Stimulated activated CD8-positive, alpha-beta memory T cell treated with anti-CD3 and anti-CD28 coated beads, Interleukin-7, amount 100 ng/mL, for 24 hours (primary cell): ENCODE results near the gene DLG2.

Source experiments
- DNase-seq: peaks from one replicate; pipeline ENCODE4 v3.0.0-alpha.2; 2020; ENCODE audit warnings: low read depth

DLG2 gene

GRCh38 chr11:84471501-84471900, 1155.6 kb downstream of the DLG2 start:
- DNase-seq = no peak

- no peak for DNase-seq
Observed at GRCh38 chr11:84468235-84468634, 1158.9 kb downstream of the DLG2 start.

- no peak for DNase-seq
Observed at GRCh38 chr11:84465040-84465439, 1162.1 kb downstream of the DLG2 start.

- no peak for DNase-seq
Observed at GRCh38 chr11:84455691-84456090, 1171.5 kb downstream of the DLG2 start.

GRCh38 chr11:84452211-84452610, 1174.9 kb downstream of the DLG2 start:
- no peak for DNase-seq

GRCh38 chr11:84438565-84438964, 1188.6 kb downstream of the DLG2 start:
- DNase-seq = no peak

- DNase-seq = no peak
Observed at GRCh38 chr11:84437071-84437980, 1189.8 kb downstream of the DLG2 start.

GRCh38 chr11:84430661-84431060, 1196.5 kb downstream of the DLG2 start:
- no peak for DNase-seq

GRCh38 chr11:84425673-84426072, 1201.5 kb downstream of the DLG2 start:
- no peak for DNase-seq

- DNase-seq = no peak
Observed at GRCh38 chr11:84420271-84420670, 1206.9 kb downstream of the DLG2 start.

GRCh38 chr11:84419616-84420015, 1207.5 kb downstream of the DLG2 start:
- no peak for DNase-seq

- DNase-seq = no peak
Observed at GRCh38 chr11:84414920-84415319, 1212.2 kb downstream of the DLG2 start.

- no peak for DNase-seq
Observed at GRCh38 chr11:84413549-84413948, 1213.6 kb downstream of the DLG2 start.

- DNase-seq = no peak
Observed at GRCh38 chr11:84412862-84413261, 1214.3 kb downstream of the DLG2 start.

- DNase-seq = no peak
Observed at GRCh38 chr11:84408946-84409411, 1218.2 kb downstream of the DLG2 start.

- no peak for DNase-seq
Observed at GRCh38 chr11:84407091-84407490, 1220.1 kb downstream of the DLG2 start.

- no peak for DNase-seq
Observed at GRCh38 chr11:84398017-84398626, 1229.0 kb downstream of the DLG2 start.

- DNase-seq = no peak
Observed at GRCh38 chr11:84396521-84396920, 1230.6 kb downstream of the DLG2 start.

GRCh38 chr11:84390441-84391078, 1236.6 kb downstream of the DLG2 start:
- no peak for DNase-seq

GRCh38 chr11:84389696-84390095, 1237.4 kb downstream of the DLG2 start:
- no peak for DNase-seq

GRCh38 chr11:84384731-84385130, 1242.4 kb downstream of the DLG2 start:
- no peak for DNase-seq

GRCh38 chr11:84383576-84383975, 1243.6 kb downstream of the DLG2 start:
- DNase-seq = no peak

GRCh38 chr11:84381666-84382065, 1245.5 kb downstream of the DLG2 start:
- no peak for DNase-seq
